PC-9 (cell line): ENCODE measurements around the gene PRPS1.

Source experiments
- EZH2 ChIP-seq: fragments of 200-600 bp; sonication (generic); IDR thresholded peaks from 2 replicates; pipeline ENCODE4 v1.8.0; 2017; ENCODE audit warnings: antibody characterized with exemption, low read depth
- TF ChIP-seq, protein P1 (sequence below): fragments of 200-600 bp; sonication (generic); conservative IDR thresholded peaks from 2 replicates; pipeline ENCODE4 v1.6.1; 2017; ENCODE audit warnings: mixed run types, antibody characterized with exemption, mild to moderate bottlenecking, moderate library complexity

DNA sequence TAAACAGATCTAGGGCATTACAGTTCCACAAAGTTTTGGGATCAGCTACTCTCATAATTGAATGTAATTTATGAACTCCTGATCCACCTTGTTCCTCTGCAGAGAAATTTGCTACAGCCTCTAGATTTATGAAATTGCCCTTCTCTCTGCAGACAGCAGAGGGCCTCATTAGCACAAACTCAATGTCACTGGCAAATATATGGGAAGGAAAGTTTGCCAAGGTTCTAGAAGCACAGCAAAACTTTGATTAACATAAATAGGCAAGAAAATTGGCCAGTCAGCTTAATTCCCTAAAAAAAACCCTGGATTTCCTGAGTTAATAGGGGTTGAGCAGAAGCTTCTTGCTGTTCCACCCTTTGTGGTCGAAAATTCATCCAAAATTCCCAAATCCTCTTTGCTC, 31.5 kb downstream of the PRPS1 start:
- TF ChIP-seq, protein P1, sequence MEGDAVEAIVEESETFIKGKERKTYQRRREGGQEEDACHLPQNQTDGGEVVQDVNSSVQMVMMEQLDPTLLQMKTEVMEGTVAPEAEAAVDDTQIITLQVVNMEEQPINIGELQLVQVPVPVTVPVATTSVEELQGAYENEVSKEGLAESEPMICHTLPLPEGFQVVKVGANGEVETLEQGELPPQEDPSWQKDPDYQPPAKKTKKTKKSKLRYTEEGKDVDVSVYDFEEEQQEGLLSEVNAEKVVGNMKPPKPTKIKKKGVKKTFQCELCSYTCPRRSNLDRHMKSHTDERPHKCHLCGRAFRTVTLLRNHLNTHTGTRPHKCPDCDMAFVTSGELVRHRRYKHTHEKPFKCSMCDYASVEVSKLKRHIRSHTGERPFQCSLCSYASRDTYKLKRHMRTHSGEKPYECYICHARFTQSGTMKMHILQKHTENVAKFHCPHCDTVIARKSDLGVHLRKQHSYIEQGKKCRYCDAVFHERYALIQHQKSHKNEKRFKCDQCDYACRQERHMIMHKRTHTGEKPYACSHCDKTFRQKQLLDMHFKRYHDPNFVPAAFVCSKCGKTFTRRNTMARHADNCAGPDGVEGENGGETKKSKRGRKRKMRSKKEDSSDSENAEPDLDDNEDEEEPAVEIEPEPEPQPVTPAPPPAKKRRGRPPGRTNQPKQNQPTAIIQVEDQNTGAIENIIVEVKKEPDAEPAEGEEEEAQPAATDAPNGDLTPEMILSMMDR = peak; percentile 85
- no peak for TF ChIP-seq EZH2
